Measurements from ENCODE around the gene KCNH2. TPM values are rescaled to one million over a fixed set of nuclear protein-coding genes. Genes with fewer than 3 reads are reported as not detected.

Gene KCNH2
- total and polyA plus RNA-seq, 2 donors (not counting 1 experiment from before 2014, with no cell fraction given): 0.86 to 2.7 TPM

- Histone ChIP-seq H3K4me3 (ENCODE audit: control extremely low read depth in 1 of 5, extremely low read depth in 1 of 5, insufficient read depth in 1 of 5, low read depth in 2 of 5, low read length in 4 of 5) (no peak overlapping the region), H3K9ac (ENCODE audit: low read length) (no peak overlapping the region), H3K9me3 (ENCODE audit: control extremely low read depth in 1 of 3, control insufficient read depth in 2 of 3, insufficient read depth in 1 of 3, low read length in 2 of 3) (no peaks in the 10 kb centered on the region), H3K27ac (ENCODE audit: low read length in 2 of 2) (no peak overlapping the region), H3K36me3 (replicated peaks in 1 of 2; ENCODE audit: control extremely low read depth in 1 of 2, control insufficient read depth in 1 of 2, extremely low read depth in 1 of 2, insufficient read depth in 2 of 2, low read length in 1 of 2) (no peaks in the 10 kb centered on the region), H3K4me1 (ENCODE audit: control insufficient read depth in 2 of 2, insufficient read depth in 2 of 2, low read length in 2 of 2) (peaks cover 0 to 2% of the 10 kb centered on the region in 2 donors), H4K20me1 (ENCODE audit: control insufficient read depth, insufficient read depth, low read length, poor library complexity, severe bottlenecking) (no peaks in the 10 kb centered on the region), H3K27me3 (replicated peaks in 1 of 4; ENCODE audit: control extremely low read depth in 1 of 4, control insufficient read depth in 3 of 4, insufficient read depth in 4 of 4, low read length in 3 of 4) (peaks cover 0 to 8% (median 3%) of the 10 kb centered on the region in 4 experiments), H3K4me2 (replicated peaks; ENCODE audit: low read depth, low read length, poor library complexity, severe bottlenecking) (no peak overlapping the region), H2AFZ (ENCODE audit: insufficient read depth, low read depth, low read length, poor library complexity, severe bottlenecking) (no peak overlapping the region), H3K79me2 (ENCODE audit: control insufficient read depth, insufficient read depth, low read length) (no peaks in the 10 kb centered on the region)
- ChIA-PET CTCF (no interaction called here), POLR2A (no interaction called here)
- Mint-ChIP-seq H3K9me3 (ENCODE audit: insufficient read depth) (no peaks in the 10 kb centered on the region), H3K4me1 (peaks cover 8% of the 10 kb centered on the region), H3K4me3 (no peak overlapping the region), H3K27ac (no peak overlapping the region), H3K27me3 (peaks cover 21% of the 10 kb centered on the region)
- ATAC-seq (ENCODE audit: low read depth) (no peak), DNase-seq (no peak)
- intact Hi-C loops (cut with micrococcal nuclease): no loop called here
- 92% methylated on average over 3 of the region's 6 CpGs for WGBS (ENCODE audit: insufficient coverage)
- TF ChIP-seq CTCF (IDR thresholded peaks at IDR 0.05) (no peak), EZH2 (IDR thresholded peaks at IDR 0.05; ENCODE audit: borderline replicate concordance, insufficient read depth, low read depth, low read length, poor library complexity, severe bottlenecking) (no peak)
Measured at GRCh38 chr7:150934045-150934766, 43.9 kb downstream of the KCNH2 start.

- DNase-seq (no peak), ATAC-seq (ENCODE audit: low read depth) (no peak)
- Histone ChIP-seq H3K4me1 (ENCODE audit: control insufficient read depth in 2 of 2, insufficient read depth in 2 of 2, low read length in 2 of 2) (no peaks in the 10 kb centered on the region), H3K79me2 (ENCODE audit: control insufficient read depth, insufficient read depth, low read length) (no peaks in the 10 kb centered on the region), H3K4me2 (replicated peaks; ENCODE audit: low read depth, low read length, poor library complexity, severe bottlenecking) (no peak overlapping the region), H2AFZ (ENCODE audit: insufficient read depth, low read depth, low read length, poor library complexity, severe bottlenecking) (no peak overlapping the region), H3K36me3 (replicated peaks in 1 of 2; ENCODE audit: control extremely low read depth in 1 of 2, control insufficient read depth in 1 of 2, extremely low read depth in 1 of 2, insufficient read depth in 2 of 2, low read length in 1 of 2) (no peaks in the 10 kb centered on the region), H3K27ac (ENCODE audit: low read length in 2 of 2) (no peak overlapping the region), H3K27me3 (replicated peaks in 1 of 4; ENCODE audit: control extremely low read depth in 1 of 4, control insufficient read depth in 3 of 4, insufficient read depth in 4 of 4, low read length in 3 of 4) (peaks cover 0 to 8% (median 0%) of the 10 kb centered on the region in 4 experiments), H3K9ac (ENCODE audit: low read length) (no peak overlapping the region), H3K4me3 (ENCODE audit: control extremely low read depth in 1 of 5, extremely low read depth in 1 of 5, insufficient read depth in 1 of 5, low read depth in 2 of 5, low read length in 4 of 5) (no peak overlapping the region), H4K20me1 (ENCODE audit: control insufficient read depth, insufficient read depth, low read length, poor library complexity, severe bottlenecking) (no peaks in the 10 kb centered on the region), H3K9me3 (ENCODE audit: control extremely low read depth in 1 of 3, control insufficient read depth in 2 of 3, insufficient read depth in 1 of 3, low read length in 2 of 3) (no peaks in the 10 kb centered on the region)
- ChIA-PET CTCF (no interaction called here), POLR2A (no interaction called here)
- TF ChIP-seq EZH2 (IDR thresholded peaks at IDR 0.05; ENCODE audit: borderline replicate concordance, insufficient read depth, low read depth, low read length, poor library complexity, severe bottlenecking) (no peak), CTCF (IDR thresholded peaks at IDR 0.05) (no peak)
- Mint-ChIP-seq H3K9me3 (ENCODE audit: insufficient read depth) (no peaks in the 10 kb centered on the region), H3K27ac (no peak overlapping the region), H3K27me3 (peaks cover 11% of the 10 kb centered on the region), H3K4me3 (no peak overlapping the region), H3K4me1 (no peaks in the 10 kb centered on the region)
- intact Hi-C loops (cut with micrococcal nuclease): no loop called here
- 30% methylated on average over 6 of the region's 7 CpGs for WGBS (ENCODE audit: insufficient coverage)
Measured at GRCh38 chr7:150931199-150931869, 46.8 kb downstream of the KCNH2 start.
